Activated T-helper 2 cell treated with anti-CD3 and anti-CD28 coated beads, Interferon-gamma antibody, Interleukin-2, Interleukin-4, amounts not matched to agents 10 μg/mL and 5 μg/mL and 100 μg/mL, durations not matched to agents 14 hours and 24 hours and 36 hours (primary cell): ENCODE results near the gene THYN1. TPM values are rescaled to one million over a fixed set of nuclear protein-coding genes. Genes with fewer than 3 reads are reported as not detected.
"Not testable (repeated sequence)": the region's sequence is repeated elsewhere in the genome, so short reads cannot be mapped to it uniquely, and the experiment has no call there.

ENCODE experiments used
- DNase-seq: peaks from one replicate; pipeline ENCODE4 v3.0.0; 2021; ENCODE audit warnings: low spot score
- H3K27ac Mint-ChIP-seq: one replicate; pipeline ENCODE4 v1.8.0; 2021; ENCODE audit warnings: mixed read lengths
- H3K27me3 Mint-ChIP-seq: one replicate; pipeline ENCODE4 v1.8.0; 2021; ENCODE audit warnings: low read depth, mixed read lengths
- H3K36me3 Mint-ChIP-seq: one replicate; pipeline ENCODE4 v1.8.0; 2021; ENCODE audit warnings: low read depth, mixed read lengths
- H3K4me1 Mint-ChIP-seq: one replicate; pipeline ENCODE4 v1.8.0; 2021; ENCODE audit warnings: low read depth, mixed read lengths
- H3K4me3 Mint-ChIP-seq: one replicate; pipeline ENCODE4 v1.8.0; 2021; ENCODE audit warnings: low read depth, mild to moderate bottlenecking, moderate library complexity, mixed read lengths
- H3K9me3 Mint-ChIP-seq: one replicate; pipeline ENCODE4 v1.8.0; 2021; ENCODE audit warnings: mixed read lengths
- intact Hi-C: fragments of 100-400 bp; cut with micrococcal nuclease; formaldehyde crosslinking; loops from one replicate; pipeline ENCODE4 v1.15.1; 2023
- total RNA-seq: library from RNA; stranded (reverse); gene quantifications from 2 replicates; pipeline ENCODE4 v1.2.3, GENCODE V29; 2022

THYN1 gene
- total RNA-seq: 55.6 and 60.8 TPM in 2 replicates

DNA sequence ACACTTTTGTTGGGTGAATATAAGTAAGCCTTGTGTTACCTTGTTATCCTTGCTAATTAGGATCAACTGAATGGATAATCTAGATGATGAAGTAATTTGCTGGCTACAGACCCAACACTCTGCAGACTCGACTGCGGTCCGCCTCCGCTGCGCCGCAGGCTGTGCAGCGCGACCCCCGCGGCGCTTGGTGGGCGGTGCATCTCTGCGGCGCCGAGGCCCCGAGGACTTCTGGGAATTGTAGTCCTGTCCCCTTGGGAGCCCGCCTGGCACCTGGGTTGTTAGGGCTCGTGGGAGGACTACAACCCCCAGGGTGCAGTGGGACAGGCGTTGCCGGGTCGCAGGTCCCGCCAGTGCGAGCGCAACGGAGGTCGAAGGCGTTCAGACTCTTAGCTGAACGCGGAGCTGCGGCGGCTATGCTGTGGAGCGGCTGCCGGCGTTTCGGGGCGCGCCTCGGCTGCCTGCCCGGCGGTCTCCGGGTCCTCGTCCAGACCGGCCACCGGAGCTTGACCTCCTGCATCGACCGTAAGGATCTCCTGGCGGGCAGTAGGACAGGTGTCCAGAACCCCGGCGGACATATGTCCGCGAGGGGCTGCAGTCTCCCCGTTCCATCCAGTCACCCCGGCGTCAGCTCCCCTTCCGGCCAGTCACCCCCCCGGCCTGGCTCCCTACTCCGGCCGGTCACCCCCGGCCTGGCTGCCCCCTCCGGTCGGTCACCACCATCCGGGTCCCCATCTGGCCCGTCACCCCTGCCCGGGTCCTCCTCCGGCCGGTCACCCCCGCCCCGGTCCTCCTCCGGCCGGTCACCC is at the start of gene THYN1, which contains the start of gene ACAD8:
Gene THYN1, minus strand, starts transcription at position 165 of the 806 bp plus-strand sequence. CDS start 470 bp downstream, outside the sequence.
Gene ACAD8, plus strand, starts transcription at position 381 of the 806 bp plus-strand sequence. Its CDS starts 33 bp downstream, at position 414.
- Mint-ChIP-seq H3K4me1 (peaks cover 31% of the 10 kb centered on the region), H3K4me3 (peak within 1 kb of the TSS; percentile 99), H3K27ac (peak within 1 kb of the TSS; percentile 85), H3K9me3 (no peaks in the 10 kb centered on the region), H3K36me3 (peaks cover 27% of the 10 kb centered on the region), H3K27me3 (no peaks in the 10 kb centered on the region)
- intact Hi-C loops: loop anchor here (1.0 to 10.0 kb wide), 4 partner anchors 22 to 78 kb away; partner anchors contain the start of genes GLB1L2 and VPS26B
- DNase-seq: peak; percentile 93

DNA sequence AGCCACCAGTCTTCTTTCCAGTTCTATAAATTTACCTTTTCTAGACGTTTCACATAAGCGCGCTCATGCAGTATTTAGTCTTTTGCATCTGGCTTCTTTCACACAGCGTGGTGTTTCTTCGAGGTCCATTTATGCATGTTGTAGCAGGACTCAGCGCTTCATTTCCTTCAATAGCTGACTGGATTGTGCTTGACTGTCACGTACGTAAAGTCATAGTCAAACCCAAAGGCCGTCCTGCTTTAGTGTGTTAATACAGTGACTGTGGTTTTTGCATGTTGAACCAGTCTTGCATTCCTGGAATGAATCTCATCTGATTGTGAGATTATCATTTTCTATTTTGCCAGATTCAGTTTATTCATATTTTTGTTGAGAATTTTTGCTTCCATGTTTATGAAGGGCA is 41.5 kb upstream of the THYN1 start:
- H3K27me3 Mint-ChIP-seq: no peaks in the 10 kb centered on the region
- DNase-seq: no peak
- H3K36me3 Mint-ChIP-seq: peaks cover 27% of the 10 kb centered on the region
- H3K4me3 Mint-ChIP-seq: no peak overlapping the region
- no peak overlapping the region for H3K27ac Mint-ChIP-seq
- H3K9me3 Mint-ChIP-seq: no peaks in the 10 kb centered on the region
- intact Hi-C loops: no loop called here
- peaks cover 8% of the 10 kb centered on the region for H3K4me1 Mint-ChIP-seq

DNA sequence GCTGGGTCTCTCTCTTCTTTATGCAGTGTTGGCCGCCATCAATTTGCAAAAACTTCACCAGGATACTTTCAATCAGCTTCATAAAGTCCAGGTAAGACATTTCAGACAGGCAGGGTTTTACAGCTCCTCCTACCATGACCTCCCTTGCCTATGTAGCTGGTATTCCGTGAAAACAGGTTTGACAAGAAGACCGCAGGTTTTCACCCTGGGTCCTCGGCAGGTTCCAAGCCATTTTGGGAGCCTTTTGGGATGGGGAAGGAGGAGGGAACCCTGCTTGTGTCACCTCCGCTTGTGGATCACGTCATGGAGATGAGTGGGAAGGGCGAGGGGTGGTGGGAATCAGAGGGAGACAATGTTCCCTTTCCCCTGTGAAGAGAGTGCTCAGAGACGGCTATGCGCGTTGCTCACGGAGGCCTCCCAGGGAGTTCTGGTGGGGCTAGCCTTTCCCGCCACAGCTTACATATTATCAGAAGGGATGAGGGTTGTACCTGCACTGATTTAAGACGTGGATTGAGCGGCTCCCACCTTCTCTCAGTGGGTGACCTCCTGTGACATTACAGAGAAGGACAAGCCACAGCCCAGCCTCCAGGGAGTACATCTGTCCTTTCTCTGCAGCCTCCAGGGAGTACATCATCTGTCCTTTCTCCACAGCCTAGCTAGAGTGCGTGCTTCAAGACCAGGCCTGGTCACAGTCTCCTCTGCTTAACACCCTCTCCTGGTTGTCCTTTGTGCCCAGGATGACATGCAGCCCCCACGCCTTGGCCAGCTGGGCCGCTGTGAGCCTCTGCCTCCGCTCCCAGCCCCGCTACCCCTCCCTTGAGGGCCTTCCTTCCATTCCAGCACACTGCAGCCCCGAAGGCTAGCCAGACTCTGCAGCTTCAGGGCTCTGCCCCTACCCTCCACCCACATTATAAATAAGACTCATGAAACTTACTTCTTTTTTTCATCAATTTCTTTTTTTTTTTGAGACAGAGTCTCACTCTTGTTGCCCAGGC is 40.3 kb upstream of the THYN1 start:
- Mint-ChIP-seq H3K4me3 (no peak overlapping the region), H3K9me3 (no peaks in the 10 kb centered on the region), H3K27ac (no peak overlapping the region)

DNA sequence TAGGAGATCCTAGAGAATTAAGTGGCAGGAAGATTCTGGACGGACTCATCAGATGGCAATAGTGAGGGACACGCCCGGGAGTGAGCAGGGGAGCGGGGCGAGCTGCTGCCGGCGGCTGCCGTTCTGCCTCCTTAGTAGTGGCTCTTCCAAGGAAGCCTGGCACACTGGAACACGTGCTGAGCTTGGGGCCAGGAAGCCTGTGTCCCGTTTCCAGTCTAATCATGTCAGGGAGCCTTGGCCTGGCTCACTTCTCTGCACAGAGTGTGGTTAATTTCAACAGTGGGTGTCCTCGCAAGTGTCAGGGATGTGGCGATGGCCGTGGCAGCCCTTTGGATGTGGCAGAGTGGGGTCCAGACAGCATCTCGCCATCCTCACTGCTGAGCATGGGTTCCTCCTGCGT is 39.5 kb upstream of the THYN1 start:
- no peak overlapping the region for H3K27ac Mint-ChIP-seq
- H3K4me3 Mint-ChIP-seq: no peak overlapping the region
- peaks cover 10% of the 10 kb centered on the region for H3K4me1 Mint-ChIP-seq
- H3K9me3 Mint-ChIP-seq: no peaks in the 10 kb centered on the region
- H3K36me3 Mint-ChIP-seq: peaks cover 17% of the 10 kb centered on the region
- intact Hi-C loops: no loop called here
- H3K27me3 Mint-ChIP-seq: no peaks in the 10 kb centered on the region
- DNase-seq: no peak

More for the DNA sequence above, 40.3 kb upstream of the THYN1 start:
- peaks cover 10% of the 10 kb centered on the region for H3K4me1 Mint-ChIP-seq
- intact Hi-C loops: no loop called here
- DNase-seq: no peak
- peaks cover 20% of the 10 kb centered on the region for H3K36me3 Mint-ChIP-seq
- no peaks in the 10 kb centered on the region for H3K27me3 Mint-ChIP-seq

DNA sequence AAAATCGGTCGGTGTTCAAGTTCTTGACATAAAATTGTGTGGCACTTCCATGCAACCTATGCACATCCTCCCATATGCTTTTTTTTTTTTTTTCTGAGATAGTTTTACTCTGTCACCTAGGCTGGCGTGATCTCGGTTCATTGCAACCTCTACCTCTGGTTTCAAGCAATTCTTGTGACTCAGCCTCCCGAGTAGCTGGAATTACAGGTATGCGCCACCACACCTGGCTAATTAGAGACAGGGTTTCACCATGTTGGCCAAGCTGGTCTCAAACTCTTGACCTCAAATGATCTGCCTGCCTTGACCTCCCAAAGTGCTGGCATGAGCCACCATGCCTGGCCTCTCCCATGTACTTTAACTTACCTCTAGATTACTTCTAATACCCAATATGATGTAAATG is 38.0 kb upstream of the THYN1 start:
- Mint-ChIP-seq H3K27me3 (no peaks in the 10 kb centered on the region), H3K27ac (no peak overlapping the region), H3K4me1 (peaks cover 10% of the 10 kb centered on the region), H3K9me3 (no peaks in the 10 kb centered on the region), H3K36me3 (peaks cover 17% of the 10 kb centered on the region), H3K4me3 (no peak overlapping the region)
- DNase-seq: no peak
- intact Hi-C loops: no loop called here

- intact Hi-C loops: no loop called here
- no peak overlapping the region for H3K4me3 Mint-ChIP-seq
- no peaks in the 10 kb centered on the region for H3K9me3 Mint-ChIP-seq
- H3K4me1 Mint-ChIP-seq: peaks cover 10% of the 10 kb centered on the region
- DNase-seq: no peak
- no peaks in the 10 kb centered on the region for H3K27me3 Mint-ChIP-seq
- no peak overlapping the region for H3K27ac Mint-ChIP-seq
- peaks cover 13% of the 10 kb centered on the region for H3K36me3 Mint-ChIP-seq
Measured at GRCh38 chr11:134290646-134291045, 37.5 kb upstream of the THYN1 start.

- H3K4me1 Mint-ChIP-seq: peaks cover 7% of the 10 kb centered on the region
- H3K27ac Mint-ChIP-seq: no peak overlapping the region
- peaks cover 8% of the 10 kb centered on the region for H3K36me3 Mint-ChIP-seq
- no peak for DNase-seq
- intact Hi-C loops: no loop called here
- H3K27me3 Mint-ChIP-seq: no peaks in the 10 kb centered on the region
- H3K4me3 Mint-ChIP-seq: no peak overlapping the region
- no peaks in the 10 kb centered on the region for H3K9me3 Mint-ChIP-seq
Measured at GRCh38 chr11:134289789-134290188, 36.6 kb upstream of the THYN1 start.

DNA sequence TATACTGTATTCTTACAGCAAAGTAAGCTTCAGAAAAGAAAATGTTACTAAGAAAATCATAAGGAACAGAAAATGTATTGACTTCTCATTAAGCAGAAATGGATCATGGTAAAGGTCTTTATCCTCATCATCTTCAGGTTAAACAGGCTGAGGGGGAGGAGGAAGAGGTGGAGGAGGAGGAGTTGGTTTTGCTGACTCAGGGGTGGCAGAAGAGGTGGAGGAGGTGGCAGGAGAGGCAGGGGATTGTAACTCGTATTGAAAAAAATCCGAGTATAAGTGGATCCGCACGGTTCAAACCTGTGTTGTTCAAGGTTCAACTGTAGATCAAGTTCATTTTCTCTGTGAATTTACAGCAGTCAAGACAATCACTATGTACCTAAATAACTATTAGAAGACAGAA is 36.0 kb upstream of the THYN1 start:
- Mint-ChIP-seq H3K36me3 (peaks cover 5% of the 10 kb centered on the region), H3K9me3 (no peaks in the 10 kb centered on the region), H3K27me3 (no peaks in the 10 kb centered on the region), H3K4me1 (peaks cover 2% of the 10 kb centered on the region), H3K4me3 (no peak overlapping the region), H3K27ac (no peak overlapping the region)
- DNase-seq: no peak
- intact Hi-C loops: no loop called here

DNA sequence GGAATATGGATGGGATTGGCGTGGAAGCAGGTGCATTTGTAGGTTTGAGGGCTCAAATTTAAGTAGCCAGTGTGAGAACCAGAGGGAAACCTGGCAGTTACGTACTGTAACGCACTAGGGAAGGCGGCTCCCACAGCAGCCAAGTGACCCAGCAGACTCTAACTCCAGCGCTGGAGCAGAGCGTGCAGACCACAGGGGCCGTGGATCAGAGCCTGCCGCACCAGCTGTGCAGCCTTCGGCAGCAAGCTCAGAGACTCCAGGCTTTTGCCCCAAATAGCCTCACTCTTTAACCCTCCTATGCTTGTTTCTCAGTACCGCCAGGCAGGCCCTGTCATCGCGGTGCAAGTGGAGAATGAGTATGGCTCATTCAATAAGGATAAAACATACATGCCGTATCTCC is 35.3 kb upstream of the THYN1 start:
- Mint-ChIP-seq H3K4me3 (no peak overlapping the region), H3K27ac (no peak overlapping the region), H3K9me3 (no peaks in the 10 kb centered on the region), H3K36me3 (peaks cover 11% of the 10 kb centered on the region), H3K4me1 (peaks cover 2% of the 10 kb centered on the region), H3K27me3 (no peaks in the 10 kb centered on the region)
- intact Hi-C loops: no loop called here
- no peak for DNase-seq

DNA sequence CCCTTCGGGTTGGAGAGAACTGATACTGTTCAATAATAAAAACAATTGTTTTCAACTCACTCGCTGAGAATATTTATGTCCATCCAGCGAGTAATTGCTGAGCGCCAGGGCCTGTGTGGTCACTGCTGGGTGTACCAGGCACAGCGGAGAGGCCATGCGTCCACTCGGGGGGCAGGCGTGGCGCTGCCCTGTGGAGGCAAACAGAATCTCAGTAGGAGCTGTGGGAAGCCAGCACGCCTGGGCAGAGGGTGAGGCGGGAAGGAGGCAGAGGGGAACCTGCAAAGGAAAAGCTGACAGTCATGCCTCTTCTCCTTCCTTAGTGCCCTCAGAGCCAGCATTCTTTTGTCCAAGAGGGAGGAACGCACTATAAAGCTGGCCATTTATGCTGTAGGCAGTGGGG is 34.4 kb upstream of the THYN1 start:
- Mint-ChIP-seq H3K27ac (no peak overlapping the region), H3K4me1 (peaks cover 2% of the 10 kb centered on the region), H3K9me3 (no peaks in the 10 kb centered on the region), H3K27me3 (no peaks in the 10 kb centered on the region), H3K4me3 (no peak overlapping the region), H3K36me3 (peaks cover 14% of the 10 kb centered on the region)
- intact Hi-C loops: no loop called here
- DNase-seq: no peak

GRCh38 chr11:134284349-134284748 is 31.2 kb upstream of the THYN1 start:
- DNase-seq, H3K9me3 Mint-ChIP-seq, intact Hi-C loops, H3K27me3 Mint-ChIP-seq, H3K27ac Mint-ChIP-seq, H3K4me3 Mint-ChIP-seq, H3K4me1 Mint-ChIP-seq: not testable (repeated sequence)
- H3K36me3 Mint-ChIP-seq: peaks cover 28% of the 10 kb centered on the region

DNA sequence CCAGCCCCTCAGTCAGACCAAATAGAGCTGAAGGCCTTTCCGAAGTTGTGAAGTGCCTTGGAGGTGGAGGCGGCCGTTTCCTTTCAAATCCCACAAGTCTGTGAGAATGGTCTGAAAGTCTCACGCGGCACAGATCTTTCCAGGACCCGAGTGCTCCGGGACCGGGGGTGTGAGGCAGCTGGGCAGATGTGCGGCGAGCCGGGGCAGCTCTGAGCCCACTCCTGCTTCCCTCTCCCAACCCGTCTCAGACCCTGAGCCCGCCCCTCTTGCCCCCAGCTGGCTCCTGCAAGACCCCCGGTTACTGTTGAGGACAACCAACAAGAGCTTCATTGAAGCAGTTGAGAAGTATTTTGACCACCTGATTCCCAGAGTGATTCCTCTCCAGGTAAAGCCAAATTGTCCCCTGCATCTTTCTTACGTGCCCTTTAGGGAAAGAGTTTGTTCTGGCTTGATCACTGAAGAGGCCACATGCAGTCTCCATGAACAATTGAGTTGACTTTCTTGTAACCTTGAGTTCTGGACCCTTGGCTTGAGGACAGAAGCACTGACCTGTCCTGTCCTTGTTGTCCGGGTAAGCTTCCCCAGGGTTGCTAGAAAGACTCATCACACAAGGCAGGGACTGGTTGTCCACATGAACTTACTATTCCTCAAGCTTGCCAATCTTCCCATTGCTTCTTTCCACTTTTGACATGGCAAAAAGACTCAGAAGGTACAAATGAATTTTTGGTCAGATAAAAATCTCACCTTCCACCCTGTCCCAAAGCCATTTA is 30.5 kb upstream of the THYN1 start:
- H3K27me3 Mint-ChIP-seq: no peaks in the 10 kb centered on the region

More for the DNA sequence above, 30.5 kb upstream of the THYN1 start:
- peaks cover 12% of the 10 kb centered on the region for H3K4me1 Mint-ChIP-seq
- intact Hi-C loops: no loop called here
- peaks cover under 1% of the 10 kb centered on the region for H3K9me3 Mint-ChIP-seq
- no peak overlapping the region for H3K4me3 Mint-ChIP-seq
- H3K36me3 Mint-ChIP-seq: peaks cover 35% of the 10 kb centered on the region
- peak; percentile 6 for DNase-seq
- H3K27ac Mint-ChIP-seq: no peak overlapping the region
